Choroid plexus epithelial cell (primary cell): ENCODE measurements around the gene SNAP29.
"Not testable (repeated sequence)": the region's sequence is repeated elsewhere in the genome, so short reads cannot be mapped to it uniquely, and the experiment has no call there.

Source experiments
- DNase-seq: peaks from one replicate; pipeline ENCODE4 v3.0.0-alpha.2; 2010; ENCODE audit warnings: low read depth
- H3K4me3 ChIP-seq: 2 replicates; pipeline ENCODE4 v1.5.1; 2011; ENCODE audit warnings: low read depth, mild to moderate bottlenecking, control low read depth, low read length, moderate library complexity
- CTCF ChIP-seq: conservative IDR thresholded peaks from 2 replicates; pipeline ENCODE4 v1.5.1; 2011; ENCODE audit warnings: low read depth, mild to moderate bottlenecking, control low read depth, inconsistent platforms, low read length, moderate library complexity

Gene SNAP29

DNA sequence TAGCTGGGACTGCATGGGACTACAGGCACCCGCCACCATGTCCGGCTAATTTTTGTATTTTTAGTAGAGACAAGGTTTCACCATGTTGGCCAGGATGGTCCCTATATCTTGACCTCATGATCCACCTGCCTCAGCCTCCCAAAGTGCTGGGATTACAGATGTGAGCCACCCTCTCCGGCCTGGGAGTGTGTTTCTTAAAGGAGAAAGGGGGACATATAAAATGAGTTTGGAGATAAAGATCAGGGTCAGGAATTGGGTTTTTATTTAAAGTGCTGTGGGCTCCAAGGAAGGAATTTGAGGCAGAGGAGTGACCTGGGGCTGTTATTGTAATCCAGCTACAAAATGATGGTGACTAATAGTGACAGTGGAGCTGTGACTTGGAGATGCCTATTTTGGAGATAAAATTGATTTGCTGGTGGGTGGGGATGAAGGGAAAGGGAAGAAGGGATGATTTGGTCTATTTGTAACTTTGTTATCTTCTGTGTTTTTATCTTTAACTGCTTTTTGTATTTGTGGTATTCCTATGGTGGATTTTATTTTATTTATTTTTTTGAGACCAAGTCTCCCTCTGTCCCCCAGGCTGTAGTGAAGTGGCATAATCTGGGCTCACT, 63.4 kb downstream of the SNAP29 start:
- DNase-seq = no peak
- H3K4me3 ChIP-seq = no peak overlapping the region
- TF ChIP-seq CTCF = no peak

DNA sequence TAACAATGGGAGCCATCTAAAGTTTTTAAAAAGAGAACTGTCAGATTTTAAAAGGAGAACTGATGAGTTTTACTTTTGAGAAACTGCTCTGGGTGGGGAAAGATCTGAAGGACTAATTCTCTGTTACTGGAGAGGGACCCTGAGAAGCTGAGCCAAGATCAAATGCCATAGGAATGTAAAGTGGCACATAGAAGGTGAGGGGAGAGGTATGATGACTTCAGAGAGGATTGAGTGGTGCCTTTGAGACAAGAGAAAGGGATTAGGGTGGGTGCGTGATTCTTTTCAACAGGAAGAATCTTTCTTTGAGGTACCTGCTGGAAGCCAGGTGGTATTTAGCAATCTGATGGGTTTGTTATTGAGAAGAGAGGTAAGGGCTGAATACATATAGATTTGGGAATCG, 67.4 kb downstream of the SNAP29 start:
- DNase-seq = no peak
- no peak for TF ChIP-seq CTCF
- H3K4me3 ChIP-seq = no peak overlapping the region

GRCh38 chr22:20927940-20928572, 69.2 kb downstream of the SNAP29 start:
- no peak overlapping the region for H3K4me3 ChIP-seq
- DNase-seq = no peak
- no peak for TF ChIP-seq CTCF

GRCh38 chr22:20928573-20928967, 69.8 kb downstream of the SNAP29 start:
- no peak overlapping the region for H3K4me3 ChIP-seq
- DNase-seq = no peak
- no peak for TF ChIP-seq CTCF

DNA sequence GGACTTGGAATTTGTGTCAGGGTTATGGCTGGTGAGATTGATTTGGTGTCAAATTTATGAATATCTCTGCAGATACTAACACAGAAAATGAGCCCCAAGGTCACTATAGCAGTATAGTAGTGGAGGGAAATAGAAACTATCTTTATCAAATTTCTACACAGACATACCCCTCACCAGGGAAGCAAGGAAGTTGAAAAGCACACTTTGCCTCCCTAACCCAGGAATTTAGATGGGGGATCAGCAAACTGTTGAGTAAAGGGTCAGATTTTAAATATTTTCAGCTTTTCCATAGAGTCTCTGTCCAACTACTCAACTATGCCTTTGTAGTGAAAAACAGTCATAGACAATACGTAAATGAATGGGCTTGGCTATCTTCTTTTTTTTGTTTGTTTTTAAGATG, 71.2 kb downstream of the SNAP29 start:
- no peak for TF ChIP-seq CTCF
- no peak for DNase-seq
- no peak overlapping the region for H3K4me3 ChIP-seq

GRCh38 chr22:20930435-20930834, 71.6 kb downstream of the SNAP29 start:
- H3K4me3 ChIP-seq, DNase-seq: not testable (repeated sequence)

- H3K4me3 ChIP-seq = no peak overlapping the region
- no peak for DNase-seq
- no peak for TF ChIP-seq CTCF
Observed at GRCh38 chr22:20931126-20931654, 72.4 kb downstream of the SNAP29 start.
